HepG2 (cell line): ENCODE measurements around the gene PTGIS. TPM values are rescaled to one million over a fixed set of nuclear protein-coding genes. Genes with fewer than 3 reads are reported as not detected.

ENCODE experiments used
- ATF1 ChIP-seq: IDR thresholded peaks from 2 replicates; pipeline ENCODE4 v1.6.1; 2016; ENCODE audit warnings: mild to moderate bottlenecking, control low read depth
- CCAR2 ChIP-seq: fragments of 200-400 bp; formaldehyde crosslinking; optimal IDR thresholded peaks from 2 replicates; pipeline ENCODE3; 2018; ENCODE audit warnings: low read depth, mild to moderate bottlenecking, low read length, moderate library complexity
- CHCHD3 ChIP-seq: sonication (generic); formaldehyde crosslinking; IDR thresholded peaks from 2 replicates; pipeline ENCODE4 v1.8.0; 2022; ENCODE audit warnings: mild to moderate bottlenecking, missing genetic modification reagents, moderate library complexity
- HES4 ChIP-seq: sonication (generic); formaldehyde crosslinking; IDR thresholded peaks from 2 replicates; pipeline ENCODE4 v1.9.0; 2021; ENCODE audit warnings: mild to moderate bottlenecking, missing genetic modification reagents, borderline replicate concordance
- MBNL3 ChIP-seq: fragments of 250-450 bp; sonication (Bioruptor Pico); conservative IDR thresholded peaks from 2 replicates; pipeline ENCODE4 v1.8.0; 2022; ENCODE audit warnings: mild to moderate bottlenecking, inconsistent platforms
- PHF8 ChIP-seq: sonication (generic); formaldehyde crosslinking; IDR thresholded peaks from 2 replicates; pipeline ENCODE4 v1.5.0; 2020; ENCODE audit warnings: missing genetic modification reagents
- PLRG1 ChIP-seq: fragments of 450-650 bp; conservative IDR thresholded peaks from 2 replicates; pipeline ENCODE4 v1.6.1; 2016
- PRPF4 ChIP-seq: fragments of 200-400 bp; formaldehyde crosslinking; IDR thresholded peaks from 2 replicates; pipeline ENCODE4 v1.6.1; 2016; ENCODE audit warnings: low read length, low read depth; ENCODE audit not compliant: poor library complexity, severe bottlenecking
- RARA ChIP-seq: IDR thresholded peaks from 2 replicates; pipeline ENCODE4 v1.6.1; 2016; ENCODE audit warnings: missing genetic modification reagents, missing compliant biosample characterization
- RBAK ChIP-seq: sonication (generic); formaldehyde crosslinking; IDR thresholded peaks from 2 replicates; pipeline ENCODE4 v1.5.1; 2020; ENCODE audit warnings: mild to moderate bottlenecking, missing genetic modification reagents
- SAP130 ChIP-seq: IDR thresholded peaks from 2 replicates; pipeline ENCODE4 v1.6.1; 2016; ENCODE audit warnings: low read depth
- TCF7L2 ChIP-seq: IDR thresholded peaks from 2 replicates; pipeline ENCODE4 v1.6.1; 2011; ENCODE audit warnings: mild to moderate bottlenecking, low read depth, low read length, moderate library complexity
- ZFP62 ChIP-seq: sonication (generic); formaldehyde crosslinking; IDR thresholded peaks from 2 replicates; pipeline ENCODE4 v1.4.0; 2020; ENCODE audit warnings: missing genetic modification reagents
- ZNF24 ChIP-seq: fragments of 450-650 bp; IDR thresholded peaks from 2 replicates; pipeline ENCODE4 v1.6.1; 2017; ENCODE audit warnings: antibody characterized with exemption, mild to moderate bottlenecking
- ZNF724P ChIP-seq: sonication (generic); formaldehyde crosslinking; IDR thresholded peaks from 2 replicates; pipeline ENCODE4 v1.8.0; 2022; ENCODE audit warnings: missing genetic modification reagents, borderline replicate concordance
- ZNF788 ChIP-seq: sonication (generic); formaldehyde crosslinking; IDR thresholded peaks from 2 replicates; pipeline ENCODE4 v1.5.0; 2020; ENCODE audit warnings: mild to moderate bottlenecking, missing genetic modification reagents, borderline replicate concordance
- polyA plus RNA-seq, 8 experiments: library from polyadenylated mRNA; depleted of rRNA in 3 of 8; stranded (reverse) in 7 of 8; unstranded in 1 of 8; fragments of >200 nt; fragmentation: Illumina TruSeq in 4 of 8; extraction: Trizol in 4 of 8; gene quantifications; 2 replicates each; pipeline versions ENCODE4 v1.2.1 to v1.2.3, GENCODE V29; 2011 to 2016; ENCODE audit warnings: low read depth in 4 of 8, missing spikeins in 1 of 8, mixed read lengths in 1 of 8; ENCODE audit not compliant: insufficient read depth in 1 of 8
- total RNA-seq, 5 experiments: library from RNA; depleted of rRNA; stranded (reverse); fragments of >200 nt; fragmentation: Illumina TruSeq; extraction: Trizol; gene quantifications; 2 replicates each; pipeline ENCODE4 v1.2.3, GENCODE V29; 2016; ENCODE audit warnings: low read depth in 1 of 5
- TF ChIP-seq, protein P1 (sequence below): sonication (generic); formaldehyde crosslinking; IDR thresholded peaks from 2 replicates; pipeline ENCODE4 v1.4.0; 2020; ENCODE audit warnings: missing genetic modification reagents
- TF ChIP-seq, protein P2 (sequence below): sonication (generic); formaldehyde crosslinking; IDR thresholded peaks from 2 replicates; pipeline ENCODE4 v1.8.0; 2023; ENCODE audit warnings: mild to moderate bottlenecking, missing genetic modification reagents
- TF ChIP-seq, protein P3 (sequence below): IDR thresholded peaks from 2 replicates; pipeline ENCODE4 v1.6.1; 2016
- TF ChIP-seq, protein P4 (sequence below): sonication (generic); formaldehyde crosslinking; IDR thresholded peaks from 2 replicates; pipeline ENCODE4 v1.5.1; 2020; ENCODE audit warnings: mild to moderate bottlenecking, missing genetic modification reagents
- TF ChIP-seq, protein P5 (sequence below): sonication (generic); formaldehyde crosslinking; IDR thresholded peaks from 2 replicates; pipeline ENCODE4 v1.8.0; 2022; ENCODE audit warnings: mild to moderate bottlenecking, missing genetic modification reagents, moderate library complexity

PTGIS gene
- total and polyA plus RNA-seq, 2 of the 13 experiments (the other 11 are each of a cell fraction or from before 2014, with no cell fraction given): not detected

DNA sequence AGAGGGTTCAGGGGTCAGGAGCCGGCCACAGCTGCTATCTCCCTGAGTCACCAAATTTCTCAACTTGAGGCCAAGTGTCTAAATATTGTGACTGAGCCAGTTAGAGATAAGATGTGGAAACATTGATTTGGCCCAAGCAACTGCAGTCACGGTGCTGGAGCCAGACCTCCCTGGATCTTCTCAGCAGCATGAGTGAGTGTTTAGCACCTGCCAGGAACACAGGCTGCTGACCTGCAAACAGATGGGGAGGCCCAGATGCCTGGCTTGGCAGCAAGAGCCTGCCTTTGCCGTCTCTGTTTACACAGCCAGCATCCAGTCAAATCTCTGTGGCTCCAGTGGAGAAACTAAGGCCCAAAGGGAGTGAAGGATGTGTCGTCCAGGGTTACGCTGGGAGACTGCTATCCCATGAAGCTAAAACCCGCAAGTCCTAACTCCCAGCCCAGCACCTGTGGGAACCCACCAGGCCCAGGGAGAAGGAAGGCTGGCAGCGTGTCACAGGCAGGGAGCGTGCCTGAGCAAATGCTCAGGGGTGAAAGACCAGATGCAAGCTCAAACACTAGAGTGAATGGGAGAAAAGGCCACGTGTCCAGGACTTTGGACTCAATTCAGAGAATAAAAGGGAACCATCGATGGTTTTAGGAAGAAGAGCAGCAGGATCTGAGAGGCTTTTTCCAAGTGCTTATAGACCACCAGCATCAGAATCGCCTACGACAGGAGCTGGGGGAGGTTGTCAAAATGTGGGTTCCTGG is 15.9 kb upstream of the PTGIS start (continued):
- TF ChIP-seq, protein P1, sequence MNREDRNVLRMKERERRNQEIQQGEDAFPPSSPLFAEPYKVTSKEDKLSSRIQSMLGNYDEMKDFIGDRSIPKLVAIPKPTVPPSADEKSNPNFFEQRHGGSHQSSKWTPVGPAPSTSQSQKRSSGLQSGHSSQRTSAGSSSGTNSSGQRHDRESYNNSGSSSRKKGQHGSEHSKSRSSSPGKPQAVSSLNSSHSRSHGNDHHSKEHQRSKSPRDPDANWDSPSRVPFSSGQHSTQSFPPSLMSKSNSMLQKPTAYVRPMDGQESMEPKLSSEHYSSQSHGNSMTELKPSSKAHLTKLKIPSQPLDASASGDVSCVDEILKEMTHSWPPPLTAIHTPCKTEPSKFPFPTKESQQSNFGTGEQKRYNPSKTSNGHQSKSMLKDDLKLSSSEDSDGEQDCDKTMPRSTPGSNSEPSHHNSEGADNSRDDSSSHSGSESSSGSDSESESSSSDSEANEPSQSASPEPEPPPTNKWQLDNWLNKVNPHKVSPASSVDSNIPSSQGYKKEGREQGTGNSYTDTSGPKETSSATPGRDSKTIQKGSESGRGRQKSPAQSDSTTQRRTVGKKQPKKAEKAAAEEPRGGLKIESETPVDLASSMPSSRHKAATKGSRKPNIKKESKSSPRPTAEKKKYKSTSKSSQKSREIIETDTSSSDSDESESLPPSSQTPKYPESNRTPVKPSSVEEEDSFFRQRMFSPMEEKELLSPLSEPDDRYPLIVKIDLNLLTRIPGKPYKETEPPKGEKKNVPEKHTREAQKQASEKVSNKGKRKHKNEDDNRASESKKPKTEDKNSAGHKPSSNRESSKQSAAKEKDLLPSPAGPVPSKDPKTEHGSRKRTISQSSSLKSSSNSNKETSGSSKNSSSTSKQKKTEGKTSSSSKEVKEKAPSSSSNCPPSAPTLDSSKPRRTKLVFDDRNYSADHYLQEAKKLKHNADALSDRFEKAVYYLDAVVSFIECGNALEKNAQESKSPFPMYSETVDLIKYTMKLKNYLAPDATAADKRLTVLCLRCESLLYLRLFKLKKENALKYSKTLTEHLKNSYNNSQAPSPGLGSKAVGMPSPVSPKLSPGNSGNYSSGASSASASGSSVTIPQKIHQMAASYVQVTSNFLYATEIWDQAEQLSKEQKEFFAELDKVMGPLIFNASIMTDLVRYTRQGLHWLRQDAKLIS (CRISPR knock-in tag): no peak; the same call in 1 of the 2 replicates
- peak; percentile 92 for TF ChIP-seq SAP130 (CRISPR knock-in tag)
- TF ChIP-seq RBAK: peak; percentile 76; the same call in 1 of the 2 replicates
- peak; percentile 74 for TF ChIP-seq CCAR2
- TF ChIP-seq ATF1 (CRISPR knock-in tag): peak; percentile 29; the same call in 1 of the 2 replicates
- no peak; the same call in none of the 2 replicates for TF ChIP-seq ZNF724P (CRISPR knock-in tag)
- TF ChIP-seq ZNF24: no peak
- TF ChIP-seq HES4 (CRISPR knock-in tag): peak; percentile 68; the same call in 1 of the 2 replicates
- TF ChIP-seq ZNF788 (CRISPR knock-in tag): peak; percentile 98
- TF ChIP-seq TCF7L2: no peak
- TF ChIP-seq CHCHD3 (CRISPR knock-in tag): peak; percentile 75; the same call in 1 of the 2 replicates
- TF ChIP-seq MBNL3 (CRISPR knock-in tag): peak; percentile 87; the same call in 1 of the 2 replicates
- TF ChIP-seq, protein P2, sequence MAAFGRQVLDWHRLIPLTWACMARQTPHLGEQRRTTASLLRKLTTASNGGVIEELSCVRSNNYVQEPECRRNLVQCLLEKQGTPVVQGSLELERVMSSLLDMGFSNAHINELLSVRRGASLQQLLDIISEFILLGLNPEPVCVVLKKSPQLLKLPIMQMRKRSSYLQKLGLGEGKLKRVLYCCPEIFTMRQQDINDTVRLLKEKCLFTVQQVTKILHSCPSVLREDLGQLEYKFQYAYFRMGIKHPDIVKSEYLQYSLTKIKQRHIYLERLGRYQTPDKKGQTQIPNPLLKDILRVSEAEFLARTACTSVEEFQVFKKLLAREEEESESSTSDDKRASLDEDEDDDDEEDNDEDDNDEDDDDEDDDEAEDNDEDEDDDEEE: peak; percentile 64; the same call in 1 of the 2 replicates
- no peak for TF ChIP-seq ZFP62 (CRISPR knock-in tag)
- TF ChIP-seq, protein P3, sequence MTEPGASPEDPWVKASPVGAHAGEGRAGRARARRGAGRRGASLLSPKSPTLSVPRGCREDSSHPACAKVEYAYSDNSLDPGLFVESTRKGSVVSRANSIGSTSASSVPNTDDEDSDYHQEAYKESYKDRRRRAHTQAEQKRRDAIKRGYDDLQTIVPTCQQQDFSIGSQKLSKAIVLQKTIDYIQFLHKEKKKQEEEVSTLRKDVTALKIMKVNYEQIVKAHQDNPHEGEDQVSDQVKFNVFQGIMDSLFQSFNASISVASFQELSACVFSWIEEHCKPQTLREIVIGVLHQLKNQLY: peak; percentile 99
- peak; percentile 95 for TF ChIP-seq RARA (CRISPR knock-in tag)
- TF ChIP-seq PLRG1: no peak
- TF ChIP-seq PRPF4: no peak
- TF ChIP-seq, protein P4, sequence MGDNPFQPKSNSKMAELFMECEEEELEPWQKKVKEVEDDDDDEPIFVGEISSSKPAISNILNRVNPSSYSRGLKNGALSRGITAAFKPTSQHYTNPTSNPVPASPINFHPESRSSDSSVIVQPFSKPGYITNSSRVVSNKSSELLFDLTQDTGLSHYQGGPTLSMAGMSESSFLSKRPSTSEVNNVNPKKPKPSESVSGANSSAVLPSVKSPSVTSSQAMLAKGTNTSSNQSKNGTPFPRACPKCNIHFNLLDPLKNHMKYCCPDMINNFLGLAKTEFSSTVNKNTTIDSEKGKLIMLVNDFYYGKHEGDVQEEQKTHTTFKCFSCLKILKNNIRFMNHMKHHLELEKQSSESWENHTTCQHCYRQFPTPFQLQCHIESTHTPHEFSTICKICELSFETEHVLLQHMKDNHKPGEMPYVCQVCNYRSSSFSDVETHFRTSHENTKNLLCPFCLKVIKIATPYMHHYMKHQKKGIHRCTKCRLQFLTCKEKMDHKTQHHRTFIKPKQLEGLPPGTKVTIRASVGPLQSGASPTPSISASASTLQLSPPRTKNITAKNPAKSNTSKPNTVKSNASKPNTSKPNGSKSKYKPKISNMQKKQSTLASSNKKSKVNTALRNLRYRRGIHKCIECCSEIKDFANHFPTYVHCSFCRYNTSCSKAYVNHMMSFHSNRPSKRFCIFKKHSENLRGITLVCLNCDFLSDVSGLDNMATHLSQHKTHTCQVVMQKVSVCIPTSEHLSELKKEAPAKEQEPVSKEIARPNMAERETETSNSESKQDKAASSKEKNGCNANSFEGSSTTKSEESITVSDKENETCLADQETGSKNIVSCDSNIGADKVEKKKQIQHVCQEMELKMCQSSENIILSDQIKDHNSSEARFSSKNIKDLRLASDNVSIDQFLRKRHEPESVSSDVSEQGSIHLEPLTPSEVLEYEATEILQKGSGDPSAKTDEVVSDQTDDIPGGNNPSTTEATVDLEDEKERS: peak; percentile 93
- TF ChIP-seq, protein P5, sequence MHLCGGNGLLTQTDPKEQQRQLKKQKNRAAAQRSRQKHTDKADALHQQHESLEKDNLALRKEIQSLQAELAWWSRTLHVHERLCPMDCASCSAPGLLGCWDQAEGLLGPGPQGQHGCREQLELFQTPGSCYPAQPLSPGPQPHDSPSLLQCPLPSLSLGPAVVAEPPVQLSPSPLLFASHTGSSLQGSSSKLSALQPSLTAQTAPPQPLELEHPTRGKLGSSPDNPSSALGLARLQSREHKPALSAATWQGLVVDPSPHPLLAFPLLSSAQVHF (CRISPR knock-in tag): no peak
- peak; percentile 85 for TF ChIP-seq PHF8 (CRISPR knock-in tag)
